GM21786 (cell line): ENCODE results near the gene TGIF1.
"Not testable (repeated sequence)": the region's sequence is repeated elsewhere in the genome, so short reads cannot be mapped to it uniquely, and the experiment has no call there.

Experiments
- ATAC-seq: cut with Tn5 transposase; IDR thresholded peaks from one replicate; pipeline ENCODE4 v1.9.1; 2021; ENCODE audit not compliant: unreplicated experiment

The TGIF1 gene

DNA sequence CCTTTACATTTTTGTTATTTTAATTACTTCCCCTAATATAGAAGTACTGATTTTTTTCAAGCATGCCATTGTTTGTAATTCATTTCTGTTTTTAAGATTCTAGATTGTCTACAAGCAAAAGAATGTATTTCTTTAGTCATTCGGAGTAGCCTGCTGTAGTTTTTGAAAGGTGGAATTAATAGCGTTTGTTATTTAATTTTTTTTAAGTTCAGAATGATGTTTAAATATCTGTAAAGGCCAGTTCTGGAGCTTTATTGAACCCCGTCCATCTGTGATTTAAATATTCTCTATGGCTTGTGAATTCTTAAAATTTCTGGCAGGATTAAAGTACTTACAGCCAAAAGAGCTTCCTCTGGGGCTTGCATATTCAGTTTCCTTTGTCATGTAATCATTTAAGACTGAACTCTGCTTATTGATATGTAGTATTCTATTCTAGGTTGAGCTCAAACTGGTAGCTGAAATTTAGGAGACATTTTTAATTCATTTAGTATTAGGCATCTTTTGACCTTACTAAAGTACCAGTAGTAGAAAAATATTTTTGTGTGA is 5.2 kb downstream of the TGIF1 start:
- ATAC-seq = no peak

DNA sequence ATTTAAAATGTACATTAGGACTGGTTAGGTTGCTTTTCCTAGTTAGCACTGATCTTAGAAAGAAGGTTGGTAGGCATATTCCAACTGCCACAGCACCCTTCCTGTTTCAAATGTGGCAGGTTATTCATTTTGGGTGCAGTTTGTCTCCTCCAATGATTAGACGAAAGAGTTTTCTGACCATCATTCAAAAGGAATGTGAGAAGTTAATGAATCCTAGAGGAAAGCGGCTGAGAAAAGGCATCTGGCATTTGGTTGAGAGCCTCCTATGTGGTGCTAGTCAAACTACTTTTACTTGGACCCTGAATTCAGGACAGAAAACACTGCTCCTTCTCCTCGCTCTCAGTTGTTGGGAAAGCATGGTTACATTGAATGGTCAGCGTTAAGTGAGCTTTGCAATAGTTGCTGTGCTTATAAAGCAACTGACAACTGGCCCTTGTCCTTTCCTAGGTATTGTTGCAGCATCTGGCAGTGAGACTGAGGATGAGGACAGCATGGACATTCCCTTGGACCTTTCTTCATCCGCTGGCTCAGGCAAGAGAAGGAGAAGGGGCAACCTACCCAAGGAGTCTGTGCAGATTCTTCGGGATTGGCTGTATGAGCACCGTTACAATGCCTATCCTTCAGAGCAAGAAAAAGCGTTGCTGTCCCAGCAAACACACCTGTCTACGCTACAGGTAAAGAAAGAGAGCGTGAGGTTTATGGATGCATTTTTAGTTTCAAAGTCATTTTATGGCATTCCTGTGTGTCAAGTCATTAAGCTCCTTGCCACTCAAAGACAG is 6.1 kb downstream of the TGIF1 start:
- ATAC-seq = no peak

DNA sequence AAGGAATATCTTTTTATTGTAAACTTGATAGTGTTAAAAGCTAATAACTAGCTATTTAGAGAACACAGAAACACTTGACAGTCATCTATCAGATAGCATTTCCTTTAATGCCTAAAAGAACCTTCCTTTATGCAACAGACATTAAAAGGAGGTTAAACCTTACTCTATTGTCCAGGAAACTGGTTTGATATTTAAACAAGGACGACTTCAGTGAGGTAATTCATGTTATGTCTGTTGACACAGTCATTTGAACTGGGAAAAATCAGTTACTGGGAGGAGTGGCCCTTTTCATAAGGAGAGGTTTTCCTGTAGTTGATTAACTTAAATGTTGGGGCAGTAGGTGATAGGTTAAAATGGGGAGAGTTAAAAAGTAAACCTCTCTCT is 6.7 kb downstream of the TGIF1 start:
- ATAC-seq = no peak

DNA sequence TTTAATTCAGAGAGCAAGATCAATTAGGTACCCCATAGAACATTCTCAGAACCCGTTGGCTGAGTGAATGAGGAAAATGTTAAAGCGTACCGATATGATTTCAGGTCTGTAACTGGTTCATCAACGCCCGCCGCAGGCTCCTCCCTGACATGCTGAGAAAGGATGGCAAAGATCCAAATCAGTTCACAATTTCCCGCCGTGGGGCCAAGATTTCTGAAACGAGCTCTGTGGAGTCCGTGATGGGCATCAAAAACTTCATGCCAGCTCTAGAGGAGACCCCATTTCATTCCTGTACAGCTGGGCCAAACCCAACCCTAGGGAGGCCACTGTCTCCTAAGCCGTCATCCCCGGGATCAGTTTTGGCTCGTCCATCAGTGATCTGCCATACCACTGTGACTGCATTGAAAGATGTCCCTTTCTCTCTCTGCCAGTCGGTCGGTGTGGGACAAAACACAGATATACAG is 7.3 kb downstream of the TGIF1 start:
- ATAC-seq = no peak

DNA sequence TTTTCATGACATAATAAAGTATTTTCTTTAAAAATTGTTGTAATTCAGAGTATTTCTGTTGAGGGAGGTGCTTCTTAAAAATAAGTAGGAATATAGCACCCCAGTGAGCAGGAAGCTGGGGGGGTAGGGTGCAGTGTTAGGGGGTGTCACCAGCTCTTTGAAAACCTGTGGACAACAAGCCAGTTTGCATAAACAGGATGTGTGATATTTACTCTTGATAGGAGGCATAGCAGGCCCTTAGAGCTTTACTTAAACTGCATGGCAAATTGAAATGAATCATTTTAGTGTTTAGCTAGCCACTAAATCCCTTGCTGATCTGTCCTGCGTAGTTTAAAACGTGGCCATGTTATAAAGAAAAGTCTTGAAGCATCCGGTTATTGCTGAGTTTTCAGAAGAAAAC is 8.4 kb downstream of the TGIF1 start:
- ATAC-seq = peak; percentile 39

DNA sequence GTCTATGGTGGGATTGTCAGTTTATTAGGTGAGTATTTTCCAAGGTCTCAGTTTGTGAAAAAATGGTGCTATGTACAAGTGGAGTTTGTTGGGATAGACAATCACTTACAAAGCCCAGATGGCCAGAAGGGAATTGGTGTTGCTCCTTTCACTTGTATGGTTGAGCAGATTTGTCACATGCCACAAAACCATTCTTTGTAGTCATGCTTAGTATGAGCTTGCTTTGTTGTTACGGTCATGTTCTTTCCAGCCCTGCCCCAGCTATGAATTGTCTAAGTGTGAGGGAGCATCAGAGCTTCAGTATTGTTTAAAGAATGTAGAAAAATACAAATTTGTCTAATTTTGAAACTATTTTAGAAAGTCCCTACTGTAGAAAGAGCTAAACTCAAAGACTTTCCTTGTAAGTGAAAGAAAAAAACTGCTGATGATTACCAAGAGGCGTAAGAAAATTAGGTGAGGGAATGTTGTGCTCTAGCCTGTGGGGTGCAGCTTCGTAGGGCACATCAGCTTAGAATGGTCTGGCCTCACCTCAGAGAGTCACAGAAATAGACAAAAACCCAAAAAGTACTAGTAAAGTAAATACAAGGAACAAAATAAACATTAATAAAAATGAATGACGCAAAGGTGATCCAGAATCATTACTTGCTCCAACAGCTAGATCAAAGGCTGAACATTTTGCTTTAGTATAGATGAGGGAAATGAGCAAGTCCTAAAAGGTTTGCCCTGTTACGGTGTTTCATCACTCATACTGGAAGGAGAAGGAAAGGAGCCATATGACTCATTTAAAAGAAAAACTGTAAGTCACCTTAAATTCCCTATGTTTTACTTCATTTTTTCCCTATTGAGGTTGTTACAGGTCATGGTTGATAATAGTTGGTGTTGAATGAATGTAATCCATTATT is 9.2 kb downstream of the TGIF1 start:
- ATAC-seq = no peak

DNA sequence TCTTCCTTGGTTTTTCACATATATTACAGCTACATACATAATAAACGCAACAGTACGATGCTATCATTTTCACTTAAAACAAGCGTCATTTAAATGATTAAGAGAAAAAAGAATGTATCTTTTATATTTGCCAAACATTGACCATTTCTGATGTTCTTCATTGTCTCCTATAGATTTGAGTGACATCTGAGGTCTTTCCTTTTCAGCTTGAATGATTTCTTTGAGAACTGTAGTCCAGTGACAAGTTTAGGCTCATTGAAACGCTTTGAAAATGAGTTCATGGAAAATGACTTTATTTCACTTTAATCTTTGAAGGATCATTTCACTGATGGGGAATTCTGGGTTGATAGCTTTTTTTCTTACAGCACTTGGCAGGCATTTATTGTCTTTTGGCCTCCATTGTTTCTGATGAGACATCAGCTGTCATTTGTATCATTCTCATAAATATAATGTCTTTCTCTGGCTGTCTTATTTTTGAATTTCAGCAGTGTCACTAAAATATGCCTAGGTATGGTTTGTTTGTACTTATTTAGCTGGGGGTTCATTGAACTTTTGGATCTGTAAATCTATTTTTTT is 10.9 kb downstream of the TGIF1 start:
- ATAC-seq = no peak

DNA sequence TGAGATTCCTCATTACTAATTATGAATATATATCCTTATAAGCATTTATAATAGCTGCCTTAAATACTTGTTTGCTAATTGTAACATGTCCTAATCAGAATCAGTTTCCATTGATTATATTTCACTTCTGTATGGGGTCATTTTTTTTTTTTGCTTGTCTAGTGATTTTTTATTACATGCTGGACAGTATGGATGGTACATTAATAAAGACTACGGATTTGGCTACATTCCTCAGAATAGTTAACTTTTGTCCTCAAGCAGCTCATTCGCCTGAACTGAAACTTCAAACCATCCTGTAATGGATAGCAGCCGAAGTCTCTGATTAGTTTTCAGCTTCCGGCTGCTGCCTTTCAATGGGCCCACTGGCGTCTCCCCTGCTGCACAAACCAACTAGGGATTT is 11.7 kb downstream of the TGIF1 start:
- ATAC-seq = no peak

DNA sequence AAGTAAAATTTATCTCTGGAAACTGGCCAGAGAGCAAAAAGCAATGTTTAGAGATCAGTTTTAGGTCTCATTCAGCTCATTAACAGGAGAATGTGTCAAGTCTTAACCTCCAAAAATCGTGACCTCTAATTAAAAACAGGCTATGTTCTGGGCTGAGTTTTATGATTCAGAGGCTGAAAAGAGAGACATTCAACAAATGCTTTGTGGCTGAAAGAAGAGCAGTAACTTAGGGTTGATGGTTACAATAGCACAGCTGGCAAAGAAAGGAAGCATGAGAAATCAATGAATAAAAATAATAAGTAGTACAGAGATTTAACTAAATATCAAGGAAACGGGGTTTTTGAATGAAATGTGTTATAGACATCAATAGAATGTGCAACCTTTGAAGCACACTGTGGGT is 13.1 kb downstream of the TGIF1 start:
- ATAC-seq = no peak

DNA sequence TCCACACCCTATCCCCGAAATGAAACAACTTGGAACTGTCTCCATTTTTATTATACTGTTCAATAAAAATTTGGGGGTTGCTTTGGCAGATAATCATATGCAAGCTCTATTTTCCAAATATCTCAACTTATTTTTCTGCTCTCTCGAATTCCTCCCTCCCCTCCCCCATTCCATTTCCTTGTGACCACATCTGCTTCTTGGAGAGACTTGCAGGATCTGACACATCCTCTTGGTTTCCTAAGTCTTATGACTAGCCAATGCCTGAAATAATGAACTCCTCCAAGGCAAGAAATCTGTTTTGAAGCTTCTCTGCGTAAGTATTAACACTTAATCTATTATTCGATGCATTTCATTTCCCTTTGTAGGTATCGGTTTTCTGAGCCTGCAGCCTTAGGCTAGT is 16.1 kb downstream of the TGIF1 start:
- ATAC-seq = no peak

DNA sequence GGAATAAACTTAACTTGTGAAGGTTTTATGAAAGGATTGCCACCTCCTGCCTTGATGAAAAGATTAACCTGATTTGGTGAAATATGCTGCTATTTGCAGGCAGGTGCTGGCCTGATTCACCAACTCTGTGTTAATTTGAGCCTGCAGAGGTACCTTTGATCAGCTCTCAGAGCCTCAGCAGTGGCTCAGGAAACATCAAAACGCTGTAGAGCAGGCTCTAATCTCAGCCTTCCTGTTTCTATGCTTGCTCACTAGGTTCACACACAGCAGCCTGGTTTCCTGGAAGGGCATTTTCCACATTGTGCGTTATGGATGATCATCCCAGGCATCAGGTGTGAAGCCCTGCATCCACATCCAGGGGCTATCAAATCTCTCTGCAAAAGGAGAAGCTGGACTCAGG is 16.9 kb downstream of the TGIF1 start:
- no peak for ATAC-seq

DNA sequence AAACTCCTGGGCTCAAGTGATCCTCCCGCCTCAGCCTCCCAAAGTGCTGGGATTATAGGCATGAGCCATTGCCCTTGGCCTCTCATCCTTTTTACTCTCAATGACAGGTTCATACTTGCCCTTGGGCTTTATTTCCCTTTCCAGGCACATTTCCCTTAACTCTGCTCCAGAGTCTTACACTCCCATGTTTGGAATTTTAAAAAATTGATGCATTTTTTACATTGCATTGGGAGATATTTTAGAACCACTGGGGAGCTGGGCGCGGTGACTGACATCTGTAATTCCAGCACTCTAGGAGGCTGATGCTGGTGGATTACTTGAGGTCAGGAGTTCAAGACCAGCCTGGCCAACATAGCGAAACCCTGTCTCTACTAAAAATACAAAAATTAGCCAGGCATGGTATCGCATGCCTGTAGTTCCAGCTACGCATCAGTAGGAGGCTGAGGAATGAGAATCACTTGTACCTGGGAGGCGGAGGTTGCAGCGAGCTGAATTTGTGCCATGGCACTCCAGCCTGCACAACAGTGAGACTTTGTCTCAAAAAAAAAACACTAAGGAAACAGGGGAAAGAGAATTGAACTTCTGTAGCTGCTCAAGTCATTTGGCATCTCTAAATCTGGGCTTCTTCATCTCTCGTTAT is 18.2 kb downstream of the TGIF1 start:
- no peak for ATAC-seq

DNA sequence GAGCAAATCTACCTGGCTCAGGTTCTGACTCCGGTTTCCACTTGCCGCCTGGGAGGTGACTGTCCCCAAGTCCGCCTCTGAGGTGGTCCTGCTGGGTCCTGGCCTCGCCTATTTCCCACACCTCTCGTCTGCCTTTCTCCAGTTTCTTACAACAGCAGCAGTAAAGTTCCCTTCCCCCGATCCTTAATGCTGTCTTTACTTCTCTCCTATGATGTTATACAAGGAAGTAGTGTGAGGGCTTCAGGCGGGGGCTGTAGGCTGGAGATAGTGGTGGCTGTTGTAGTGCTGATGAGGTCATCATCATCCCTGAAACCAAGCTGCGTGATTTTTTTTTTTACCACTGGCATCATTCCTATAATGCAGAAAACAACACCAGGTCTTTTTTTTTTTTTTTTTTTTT is 18.9 kb downstream of the TGIF1 start:
- no peak for ATAC-seq

DNA sequence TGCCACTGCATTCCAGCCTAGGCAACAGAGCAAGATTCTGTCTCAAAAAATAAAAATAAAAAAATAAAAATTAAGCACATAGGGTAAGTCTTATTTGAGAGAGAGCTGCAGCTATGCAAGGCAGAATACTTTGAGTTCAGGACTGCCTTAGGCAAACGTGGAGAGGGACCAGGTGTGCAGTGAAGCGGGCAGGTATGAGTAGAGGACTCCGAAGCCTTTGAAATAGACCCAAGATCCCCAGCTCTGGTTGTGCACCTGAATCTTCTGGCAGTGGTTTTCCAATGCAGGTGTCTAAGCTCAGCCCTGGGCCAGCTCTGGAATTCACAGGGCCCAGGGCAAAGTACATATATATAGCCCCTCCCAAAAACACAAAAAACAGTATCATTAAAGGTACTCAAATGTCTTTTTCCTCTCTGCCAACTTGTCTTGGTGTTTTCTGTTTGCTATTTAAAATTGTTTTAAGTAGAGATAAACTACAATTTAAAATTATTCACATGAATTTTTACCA is 21.2 kb downstream of the TGIF1 start:
- ATAC-seq = no peak

DNA sequence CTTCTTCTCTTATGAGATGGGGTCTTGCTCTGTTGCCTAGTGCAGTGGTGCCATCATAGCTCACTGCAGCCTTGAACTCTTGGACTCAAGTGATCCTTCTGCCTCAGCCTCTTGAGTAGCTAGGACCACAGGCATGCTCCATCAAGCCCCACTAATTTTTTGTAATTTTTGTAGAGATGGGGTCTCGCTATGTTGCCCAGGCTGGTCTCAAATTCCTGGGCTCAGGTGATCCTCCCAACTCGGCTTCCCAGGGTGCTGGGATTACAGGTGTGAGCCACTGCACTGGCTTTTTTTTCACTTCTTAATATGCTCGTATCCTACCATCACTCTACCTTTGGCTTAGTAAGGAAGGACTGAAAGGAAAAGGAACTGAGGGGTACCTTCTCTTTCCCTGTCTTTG is 22.1 kb downstream of the TGIF1 start:
- not testable (repeated sequence) for ATAC-seq

DNA sequence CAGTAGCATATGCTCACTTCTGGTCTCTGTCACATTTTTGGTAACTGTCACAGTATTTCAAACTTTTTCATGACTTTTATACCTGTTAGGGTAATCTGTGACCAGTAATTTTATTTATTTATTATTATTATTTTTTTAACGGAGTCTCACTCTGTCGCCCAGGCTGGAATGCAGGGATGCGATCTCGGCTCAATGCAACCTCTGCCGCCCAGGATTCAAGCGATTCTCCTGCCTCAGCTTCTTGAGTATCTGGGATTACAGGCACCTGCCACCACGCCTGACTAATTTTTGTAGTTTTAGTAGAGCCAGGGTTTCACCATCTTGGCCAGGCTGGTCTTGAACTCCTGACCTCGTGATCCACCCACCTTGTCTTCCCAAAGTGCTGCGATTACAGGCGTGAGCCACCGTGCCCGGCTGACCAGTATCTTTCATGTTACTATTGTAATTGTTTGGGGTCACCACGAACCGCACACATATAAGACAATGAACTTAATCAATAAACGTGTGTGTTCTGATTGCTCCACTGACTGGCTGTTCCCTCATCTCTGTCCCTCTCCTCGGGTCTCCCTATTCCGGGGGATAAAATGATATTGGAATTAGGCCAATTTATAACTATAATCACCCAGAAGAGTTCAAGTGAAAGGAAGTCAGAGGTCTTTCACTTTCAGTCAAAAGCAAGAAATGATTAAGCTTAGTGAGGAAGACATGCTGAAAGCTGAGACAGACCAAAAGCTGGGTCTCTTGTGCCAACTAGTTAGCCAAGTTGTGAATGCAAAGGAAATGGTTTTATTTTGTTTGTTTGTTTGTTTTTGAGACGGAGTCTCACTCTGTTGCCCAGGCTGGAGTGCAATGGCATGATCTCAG is 22.9 kb downstream of the TGIF1 start:
- peak; percentile 96 for ATAC-seq

DNA sequence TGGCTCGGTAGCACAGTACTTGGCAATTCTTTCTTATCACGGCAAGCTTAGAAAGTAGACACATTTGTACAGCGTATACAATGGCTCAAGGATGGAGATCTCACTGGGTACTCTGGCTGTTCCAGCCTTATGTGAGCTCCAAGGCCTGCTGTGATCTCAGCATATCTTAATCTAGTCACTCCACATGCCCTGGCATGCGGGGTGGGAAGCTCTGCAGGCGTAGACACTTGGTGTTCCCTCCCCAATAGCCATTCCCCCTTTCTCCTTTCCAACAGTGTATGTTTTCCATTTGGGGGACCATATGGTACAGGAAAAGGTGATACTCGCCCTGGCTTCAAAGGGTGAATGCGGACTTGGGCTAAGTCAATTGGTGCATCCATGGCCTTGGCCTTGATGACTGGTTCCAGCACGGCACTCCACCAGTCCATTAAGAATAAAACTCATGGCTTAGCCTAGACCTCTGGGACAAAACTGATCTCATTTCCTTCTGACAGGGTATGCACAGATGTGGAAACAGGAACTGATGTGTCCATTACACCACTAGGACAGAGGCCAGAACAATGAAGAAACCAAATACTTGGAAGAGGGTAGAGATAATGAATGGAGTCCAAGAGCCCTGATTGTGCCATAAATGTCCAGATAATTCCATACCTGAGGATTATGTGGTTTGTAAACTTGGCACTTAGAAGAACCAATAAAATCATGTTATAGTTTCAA is 28.4 kb downstream of the TGIF1 start:
- ATAC-seq = no peak

DNA sequence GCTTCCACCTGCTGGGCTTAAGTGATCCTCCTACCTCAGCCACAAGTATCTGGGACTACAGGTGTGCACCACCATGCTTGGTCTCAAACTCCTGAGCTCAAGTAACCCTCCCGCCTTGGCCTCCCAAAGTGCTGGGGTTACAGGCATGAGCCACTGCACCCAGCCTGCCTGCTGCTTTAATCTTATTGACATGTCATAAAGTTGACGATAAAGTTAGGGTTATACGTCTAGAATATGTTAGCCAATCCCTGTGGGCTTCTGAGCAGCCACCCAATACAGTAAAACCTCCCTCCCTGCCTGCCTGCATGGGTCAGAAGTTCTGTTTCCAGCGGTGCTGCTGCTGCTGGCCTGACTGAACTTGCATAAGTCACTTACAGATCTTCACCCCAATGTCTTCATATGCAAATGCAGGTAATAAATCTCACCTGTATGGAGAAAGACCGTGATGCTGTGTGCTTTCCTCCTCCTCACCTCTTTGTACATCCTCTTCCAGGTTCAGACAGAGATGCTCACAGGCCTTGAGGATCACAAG is 30.1 kb downstream of the TGIF1 start:
- no peak for ATAC-seq
